ENCODE results near the gene NTNG2.

GRCh38 chr9:132144708-132145365, 17.0 kb upstream of the NTNG2 start:
- TF ChIP-seq CTCF (conservative IDR thresholded peaks at IDR 0.05; ENCODE audit: low read length) = no peak
- no peak for TF ChIP-seq EZH2phosphoT487 (IDR thresholded peaks at IDR 0.05; ENCODE audit: borderline replicate concordance)

Measured in Loucy (cell line).